K562 (cell line): ENCODE results near the gene DGCR8. TPM values are rescaled to one million over a fixed set of nuclear protein-coding genes. Genes with fewer than 3 reads are reported as not detected.
A peak's percentile ranks its signal among the peaks of the same experiment; 100 is the strongest.

Source experiments
- CCAR2 ChIP-seq: fragments of 200-400 bp; formaldehyde crosslinking; IDR thresholded peaks from 2 replicates; pipeline ENCODE4 v1.6.1; 2017; ENCODE audit warnings: mild to moderate bottlenecking, low read depth, low read length
- COPS2 ChIP-seq: fragments of 450-650 bp; conservative IDR thresholded peaks from 2 replicates; pipeline ENCODE4 v1.6.1; 2016; ENCODE audit warnings: mild to moderate bottlenecking, moderate library complexity
- CTBP1 ChIP-seq: fragments of 450-650 bp; IDR thresholded peaks from 2 replicates; pipeline ENCODE4 v1.6.1; 2016; ENCODE audit warnings: borderline replicate concordance
- ELF4 ChIP-seq: fragments of 450-650 bp; formaldehyde crosslinking; IDR thresholded peaks from 2 replicates; pipeline ENCODE4 v1.4.0; 2022; ENCODE audit warnings: missing genetic modification characterization
- GABPB2 ChIP-seq: fragments of 250-450 bp; sonication (Bioruptor Pico); conservative IDR thresholded peaks from 2 replicates; pipeline ENCODE4 v1.5.1; 2021; ENCODE audit warnings: mild to moderate bottlenecking
- PTTG1 ChIP-seq: fragments of 450-650 bp; IDR thresholded peaks from 2 replicates; pipeline ENCODE4 v1.6.1; 2016; ENCODE audit warnings: low read depth, mild to moderate bottlenecking, missing genetic modification characterization, missing compliant biosample characterization
- RFX1 ChIP-seq: fragments of 450-650 bp; IDR thresholded peaks from 2 replicates; pipeline ENCODE4 v1.6.1; 2016; ENCODE audit warnings: mild to moderate bottlenecking, moderate library complexity
- SMAD1 ChIP-seq: fragments of 150-350 bp; IDR thresholded peaks from 2 replicates; pipeline ENCODE4 v1.6.1; 2014; ENCODE audit warnings: low read length, low read depth; ENCODE audit not compliant: partially characterized antibody
- SPI1 ChIP-seq: IDR thresholded peaks from 2 replicates; pipeline ENCODE4 v1.6.1; 2011; ENCODE audit warnings: low read depth, low read length, control low read depth, borderline replicate concordance
- ZNF699 ChIP-seq: fragments of 250-450 bp; sonication (Bioruptor Pico); IDR thresholded peaks from 2 replicates; pipeline ENCODE4 v1.8.0; 2021; ENCODE audit warnings: mild to moderate bottlenecking, moderate library complexity; ENCODE audit not compliant: insufficient replicate concordance
- polyA plus RNA-seq, 8 experiments: library from polyadenylated mRNA; depleted of rRNA in 4 of 8; stranded (reverse) in 5 of 8; unstranded in 3 of 8; fragments of >200 nt; fragmentation: Nextera tagmentation in 2 of 8; fragmentation: Illumina TruSeq in 1 of 8; extraction: Ambion mirVana in 2 of 8; extraction: Trizol in 1 of 8; gene quantifications; 2 replicates each; pipeline versions ENCODE4 v1.2.1 to v1.2.3, GENCODE V29; 2011 to 2014; ENCODE audit warnings: inconsistent platforms in 1 of 8, missing spikeins in 1 of 8
- total RNA-seq, 7 experiments: library from RNA; depleted of rRNA in 6 of 7; stranded (reverse); fragments of >200 nt in 6 of 7; fragmentation: Illumina TruSeq in 2 of 7; extraction: Trizol in 2 of 7; gene quantifications; 2 replicates each; pipeline versions ENCODE4 v1.2.1 to v1.2.3, GENCODE V29; 2011 to 2021; ENCODE audit warnings: low replicate concordance in 1 of 7
- TF ChIP-seq, protein P1 (sequence below): fragments of 450-650 bp; formaldehyde crosslinking; IDR thresholded peaks from 2 replicates; pipeline ENCODE4 v1.4.0; 2022; ENCODE audit warnings: missing genetic modification characterization
- TF ChIP-seq, protein P2 (sequence below), 2 experiments: fragments of 450-650 bp; IDR thresholded peaks; 2 replicates each; pipeline ENCODE4 v1.6.1; 2016; ENCODE audit warnings: mild to moderate bottlenecking in 2 of 2, borderline replicate concordance in 1 of 2, low read depth in 1 of 2, moderate library complexity in 1 of 2
- TF ChIP-seq, protein P3 (sequence below), 2 experiments: fragments of 450-650 bp in 1 of 2; sonication (generic) in 1 of 2; formaldehyde crosslinking; conservative IDR thresholded peaks; 2 replicates each; pipeline versions ENCODE4 v1.4.0 to v1.8.1; 2020 to 2022; ENCODE audit warnings: mild to moderate bottlenecking in 1 of 2, missing genetic modification reagents in 1 of 2
- TF ChIP-seq, protein P4 (sequence below): fragments of 250-450 bp; sonication (Bioruptor Pico); IDR thresholded peaks from 2 replicates; pipeline ENCODE4 v1.5.1; 2021; ENCODE audit warnings: mild to moderate bottlenecking

DGCR8 gene
- total and polyA plus RNA-seq, 9 of the 15 experiments (the other 6 are each of a cell fraction or from before 2014, with no cell fraction given): 5.9 to 144 (median 80.1) TPM

DNA sequence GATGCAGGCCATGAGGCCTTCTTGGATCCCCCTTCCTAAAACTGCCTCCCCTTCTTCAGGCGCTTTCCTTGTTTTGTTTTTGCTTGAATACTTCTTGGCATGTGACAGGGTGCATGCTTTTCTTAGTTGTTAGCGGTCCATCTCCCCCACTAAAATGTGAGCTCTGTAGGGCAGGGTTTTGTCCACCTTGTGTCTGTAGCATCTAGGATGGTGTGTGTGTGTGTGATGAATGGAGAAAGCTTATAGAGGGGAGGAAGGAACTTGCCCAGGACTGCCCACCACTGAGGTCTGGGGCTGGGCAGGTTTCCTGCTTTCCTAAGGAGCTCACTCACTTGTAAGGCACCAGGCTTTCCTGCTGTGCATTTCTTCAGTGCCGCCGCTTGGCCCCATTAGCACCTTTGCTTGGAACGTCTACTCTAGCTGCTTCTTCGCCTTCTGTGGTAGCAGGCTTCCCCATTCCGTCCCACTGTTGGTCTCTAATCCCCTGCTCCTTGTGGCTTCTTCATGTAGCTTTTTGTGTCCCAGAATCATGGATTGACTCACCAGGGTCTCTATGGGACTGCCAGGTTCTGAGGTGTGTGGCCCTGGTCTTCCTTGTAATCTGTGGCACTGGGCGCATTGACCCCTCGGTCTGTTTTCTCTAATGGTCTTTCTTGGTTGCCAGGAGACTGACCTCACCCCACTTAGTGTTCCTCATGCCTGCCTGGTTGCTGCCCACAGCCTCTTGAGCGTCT, 3.3 kb downstream of the DGCR8 start (continued):
- peak; percentile 60; the same call in 1 of the 2 replicates for TF ChIP-seq SPI1
- TF ChIP-seq ZNF699 (CRISPR knock-in tag): no peak
- peak; percentile 51; the same call in 1 of the 2 replicates for TF ChIP-seq ELF4 (CRISPR knock-in tag)
- peak; percentile 40 for TF ChIP-seq SMAD1
- no peak for TF ChIP-seq RFX1
- 0 out of 2 replicates have a peak, but pooled peaks have one; percentile 19 for TF ChIP-seq GABPB2
- no peak for TF ChIP-seq PTTG1 (tag)
- no peak for TF ChIP-seq CTBP1
- 0 out of 2 replicates have a peak, but pooled peaks have one; percentile 63 for TF ChIP-seq CCAR2
- TF ChIP-seq, protein P1, sequence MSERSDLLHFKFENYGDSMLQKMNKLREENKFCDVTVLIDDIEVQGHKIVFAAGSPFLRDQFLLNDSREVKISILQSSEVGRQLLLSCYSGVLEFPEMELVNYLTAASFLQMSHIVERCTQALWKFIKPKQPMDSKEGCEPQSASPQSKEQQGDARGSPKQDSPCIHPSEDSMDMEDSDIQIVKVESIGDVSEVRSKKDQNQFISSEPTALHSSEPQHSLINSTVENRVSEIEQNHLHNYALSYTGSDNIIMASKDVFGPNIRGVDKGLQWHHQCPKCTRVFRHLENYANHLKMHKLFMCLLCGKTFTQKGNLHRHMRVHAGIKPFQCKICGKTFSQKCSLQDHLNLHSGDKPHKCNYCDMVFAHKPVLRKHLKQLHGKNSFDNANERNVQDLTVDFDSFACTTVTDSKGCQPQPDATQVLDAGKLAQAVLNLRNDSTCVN (CRISPR knock-in tag): 0 out of 2 replicates have a peak, but pooled peaks have one; percentile 14
- no peak for TF ChIP-seq COPS2
- TF ChIP-seq, protein P2, sequence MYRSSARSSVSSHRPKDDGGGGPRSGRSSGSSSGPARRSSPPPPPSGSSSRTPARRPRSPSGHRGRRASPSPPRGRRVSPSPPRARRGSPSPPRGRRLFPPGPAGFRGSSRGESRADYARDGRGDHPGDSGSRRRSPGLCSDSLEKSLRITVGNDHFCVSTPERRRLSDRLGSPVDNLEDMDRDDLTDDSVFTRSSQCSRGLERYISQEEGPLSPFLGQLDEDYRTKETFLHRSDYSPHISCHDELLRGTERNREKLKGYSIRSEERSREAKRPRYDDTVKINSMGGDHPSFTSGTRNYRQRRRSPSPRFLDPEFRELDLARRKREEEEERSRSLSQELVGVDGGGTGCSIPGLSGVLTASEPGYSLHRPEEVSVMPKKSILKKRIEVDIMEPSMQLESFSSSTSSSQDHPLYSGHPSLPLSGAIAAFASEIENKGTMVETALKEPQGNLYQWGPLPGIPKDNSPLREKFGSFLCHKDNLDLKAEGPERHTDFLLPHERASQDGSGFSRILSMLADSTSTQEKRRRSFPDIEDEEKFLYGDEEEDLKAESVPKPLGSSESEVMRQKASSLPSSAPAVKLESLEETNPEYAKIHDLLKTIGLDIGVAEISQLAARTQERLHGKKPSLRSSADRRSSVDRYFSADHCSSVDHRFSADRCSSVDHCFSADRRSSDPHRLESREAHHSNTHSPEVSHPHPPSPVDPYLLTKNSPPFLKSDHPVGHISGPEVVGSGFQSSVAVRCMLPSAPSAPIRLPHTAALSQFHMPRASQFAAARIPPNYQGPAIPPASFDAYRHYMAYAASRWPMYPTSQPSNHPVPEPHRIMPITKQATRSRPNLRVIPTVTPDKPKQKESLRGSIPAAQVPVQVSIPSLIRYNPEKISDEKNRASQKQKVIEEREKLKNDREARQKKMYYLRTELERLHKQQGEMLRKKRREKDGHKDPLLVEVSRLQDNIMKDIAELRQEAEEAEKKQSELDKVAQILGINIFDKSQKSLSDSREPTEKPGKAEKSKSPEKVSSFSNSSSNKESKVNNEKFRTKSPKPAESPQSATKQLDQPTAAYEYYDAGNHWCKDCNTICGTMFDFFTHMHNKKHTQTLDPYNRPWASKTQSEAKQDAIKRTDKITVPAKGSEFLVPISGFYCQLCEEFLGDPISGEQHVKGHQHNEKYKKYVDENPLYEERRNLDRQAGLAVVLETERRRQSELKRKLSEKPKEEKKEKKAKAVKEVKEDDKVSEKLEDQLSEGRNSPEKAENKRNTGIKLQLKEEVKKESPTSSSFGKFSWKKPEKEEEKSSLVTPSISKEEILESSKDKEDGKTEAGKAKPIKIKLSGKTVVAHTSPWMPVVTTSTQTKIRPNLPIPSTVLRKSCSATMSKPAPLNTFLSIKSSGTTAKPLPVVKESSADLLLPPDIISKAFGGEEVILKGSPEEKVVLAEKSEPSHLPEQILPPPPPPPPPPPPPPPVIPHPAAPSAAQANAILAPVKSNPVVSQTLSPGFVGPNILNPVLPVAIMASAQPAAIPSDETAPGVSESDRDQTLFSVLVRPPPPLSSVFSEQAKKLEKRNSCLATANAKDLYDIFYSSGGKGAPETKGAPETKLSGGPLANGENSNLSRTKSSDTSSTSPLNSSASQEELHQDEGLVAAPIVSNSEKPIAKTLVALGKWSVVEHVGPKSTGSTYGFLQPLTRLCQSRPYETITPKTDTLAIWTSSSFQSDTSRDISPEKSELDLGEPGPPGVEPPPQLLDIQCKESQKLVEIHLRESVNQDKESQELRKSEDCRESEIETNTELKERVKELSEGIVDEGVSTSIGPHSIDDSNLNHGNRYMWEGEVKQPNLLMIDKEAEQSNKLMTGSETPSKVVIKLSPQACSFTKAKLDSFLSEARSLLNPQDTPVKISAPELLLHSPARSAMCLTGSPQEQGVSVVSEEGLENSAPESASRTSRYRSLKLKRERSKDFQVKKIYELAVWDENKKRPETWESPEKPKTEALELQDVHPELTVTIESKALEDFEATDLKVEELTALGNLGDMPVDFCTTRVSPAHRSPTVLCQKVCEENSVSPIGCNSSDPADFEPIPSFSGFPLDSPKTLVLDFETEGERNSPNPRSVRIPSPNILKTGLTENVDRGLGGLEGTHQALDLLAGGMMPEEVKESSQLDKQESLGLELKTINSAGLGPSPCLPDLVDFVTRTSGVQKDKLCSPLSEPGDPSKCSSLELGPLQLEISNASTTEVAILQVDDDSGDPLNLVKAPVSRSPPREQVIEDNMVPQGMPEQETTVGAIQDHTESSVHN (IDR thresholded peaks at IDR 0.05; ENCODE audit: borderline replicate concordance in 1 of 2, low read depth in 1 of 2): no peak
- TF ChIP-seq, protein P3, sequence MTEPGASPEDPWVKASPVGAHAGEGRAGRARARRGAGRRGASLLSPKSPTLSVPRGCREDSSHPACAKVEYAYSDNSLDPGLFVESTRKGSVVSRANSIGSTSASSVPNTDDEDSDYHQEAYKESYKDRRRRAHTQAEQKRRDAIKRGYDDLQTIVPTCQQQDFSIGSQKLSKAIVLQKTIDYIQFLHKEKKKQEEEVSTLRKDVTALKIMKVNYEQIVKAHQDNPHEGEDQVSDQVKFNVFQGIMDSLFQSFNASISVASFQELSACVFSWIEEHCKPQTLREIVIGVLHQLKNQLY (CRISPR knock-in tag; conservative IDR thresholded peaks at IDR 0.05): 0 out of 4 replicates have a peak, but pooled peaks of 1 of the 2 experiments have one; percentile 67
- TF ChIP-seq, protein P4, sequence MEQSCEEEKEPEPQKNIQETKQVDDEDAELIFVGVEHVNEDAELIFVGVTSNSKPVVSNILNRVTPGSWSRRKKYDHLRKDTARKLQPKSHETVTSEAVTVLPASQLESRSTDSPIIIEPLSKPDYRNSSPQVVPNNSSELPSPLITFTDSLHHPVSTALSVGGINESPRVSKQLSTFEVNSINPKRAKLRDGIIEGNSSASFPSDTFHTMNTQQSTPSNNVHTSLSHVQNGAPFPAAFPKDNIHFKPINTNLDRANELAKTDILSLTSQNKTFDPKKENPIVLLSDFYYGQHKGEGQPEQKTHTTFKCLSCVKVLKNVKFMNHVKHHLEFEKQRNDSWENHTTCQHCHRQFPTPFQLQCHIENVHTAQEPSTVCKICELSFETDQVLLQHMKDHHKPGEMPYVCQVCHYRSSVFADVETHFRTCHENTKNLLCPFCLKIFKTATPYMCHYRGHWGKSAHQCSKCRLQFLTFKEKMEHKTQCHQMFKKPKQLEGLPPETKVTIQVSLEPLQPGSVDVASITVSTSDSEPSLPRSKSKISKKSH (CRISPR knock-in tag): 0 out of 2 replicates have a peak, but pooled peaks have one; percentile 43
